Gastroesophageal sphincter (tissue), 3 donors: ENCODE results near the gene ITCH.

ENCODE experiments used
- CTCF ChIP-seq, 4 experiments: fragments of 200-600 bp in 2 of 4; fragments of 450-650 bp in 2 of 4; sonication (generic) in 1 of 4; IDR thresholded peaks; one replicate each; pipeline ENCODE4 v1.5.1; 2017 to 2019; ENCODE audit warnings: antibody characterized with exemption in 4 of 4, mild to moderate bottlenecking in 2 of 4, moderate library complexity in 2 of 4
- EP300 ChIP-seq: sonication (generic); formaldehyde crosslinking; IDR thresholded peaks from one replicate; pipeline ENCODE4 v1.6.1; 2017; ENCODE audit warnings: antibody characterized with exemption, mild to moderate bottlenecking
- POLR2A ChIP-seq, 2 donors: fragments of 450-650 bp; IDR thresholded peaks; one replicate each; pipeline ENCODE4 v1.6.1; 2017; ENCODE audit warnings: antibody characterized with exemption in 2 of 2, mild to moderate bottlenecking in 2 of 2, moderate library complexity in 1 of 2

- TF ChIP-seq POLR2A (IDR thresholded peaks at IDR 0.05) (no peak), CTCF (IDR thresholded peaks at IDR 0.05) (no peak), EP300 (no peak)
Observed at GRCh38 chr20:34364223-34364506, 1.1 kb downstream of the ITCH start.
